GM12891 (cell line): ENCODE results near the gene BMP2.

Source experiments
- POLR2A ChIP-seq: IDR thresholded peaks from 2 replicates; pipeline ENCODE4 v1.6.1; 2011; ENCODE audit warnings: low read depth, low read length, control low read depth
- POLR2AphosphoS5 ChIP-seq: IDR thresholded peaks from 2 replicates; pipeline ENCODE4 v1.6.1; 2011; ENCODE audit warnings: low read depth, low read length, control low read depth
- SPI1 ChIP-seq: IDR thresholded peaks from 2 replicates; pipeline ENCODE4 v1.6.1; 2011; ENCODE audit warnings: low read depth, low read length, control low read depth
- TAF1 ChIP-seq: IDR thresholded peaks from 2 replicates; pipeline ENCODE4 v1.6.1; 2011; ENCODE audit warnings: low read depth, low read length, control low read depth

DNA sequence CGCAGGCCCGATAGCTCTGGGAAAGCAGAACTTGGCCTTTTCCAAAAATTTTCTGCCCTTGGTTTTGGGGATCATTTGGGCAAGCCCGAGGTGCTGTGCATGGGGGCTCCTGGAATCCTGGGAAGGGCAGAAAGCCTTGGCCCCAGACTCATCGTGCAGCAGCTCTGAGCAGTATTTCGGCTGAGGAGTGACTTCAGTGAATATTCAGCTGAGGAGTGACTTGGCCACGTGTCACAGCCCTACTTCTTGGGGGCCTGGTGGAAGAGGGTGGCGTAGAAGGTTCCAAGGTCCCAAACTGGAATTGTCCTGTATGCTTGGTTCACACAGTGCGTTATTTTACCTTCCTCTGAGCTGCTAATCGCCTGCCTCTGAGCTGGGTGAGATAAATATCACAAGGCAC is 1.1 kb upstream of the BMP2 start:
- TF ChIP-seq POLR2A (no peak), TAF1 (no peak), POLR2AphosphoS5 (no peak), SPI1 (no peak)
